ENCODE measurements around the gene FOXD4L1.
"Not testable (repeated sequence)": the region's sequence is repeated elsewhere in the genome, so short reads cannot be mapped to it uniquely, and the experiment has no call there.

FOXD4L1 gene

GRCh38 chr2:113527350-113528045, 29.0 kb downstream of the FOXD4L1 start:
- DNase-seq, result not testable (repeated sequence)

DNA sequence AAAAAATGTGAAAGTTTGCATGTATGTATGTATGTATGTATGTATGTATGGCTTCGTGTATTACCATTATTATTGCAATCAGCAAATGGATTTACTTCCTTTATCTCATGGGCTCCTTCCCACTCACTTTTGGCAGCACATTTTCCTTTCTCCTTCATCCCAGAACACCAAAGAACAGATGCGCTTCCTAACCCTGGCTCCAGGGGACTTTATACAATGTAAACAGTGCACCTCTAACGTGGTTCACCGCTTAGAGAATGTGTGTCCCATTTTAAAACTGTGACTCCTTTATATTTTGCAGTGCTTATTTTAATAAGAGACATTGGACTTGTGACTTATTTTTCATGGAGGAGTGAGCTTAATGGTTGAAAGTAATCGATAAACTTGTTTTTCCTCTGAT, 29.7 kb downstream of the FOXD4L1 start:
- DNase-seq, result not testable (repeated sequence)

GRCh38 chr2:113528904-113529303, 30.4 kb downstream of the FOXD4L1 start:
- DNase-seq, result not testable (repeated sequence)

- not testable (repeated sequence) for DNase-seq
Observed at GRCh38 chr2:113532991-113533390, 34.5 kb downstream of the FOXD4L1 start.

- not testable (repeated sequence) for DNase-seq
Observed at GRCh38 chr2:113536573-113536972, 38.1 kb downstream of the FOXD4L1 start.

DNA sequence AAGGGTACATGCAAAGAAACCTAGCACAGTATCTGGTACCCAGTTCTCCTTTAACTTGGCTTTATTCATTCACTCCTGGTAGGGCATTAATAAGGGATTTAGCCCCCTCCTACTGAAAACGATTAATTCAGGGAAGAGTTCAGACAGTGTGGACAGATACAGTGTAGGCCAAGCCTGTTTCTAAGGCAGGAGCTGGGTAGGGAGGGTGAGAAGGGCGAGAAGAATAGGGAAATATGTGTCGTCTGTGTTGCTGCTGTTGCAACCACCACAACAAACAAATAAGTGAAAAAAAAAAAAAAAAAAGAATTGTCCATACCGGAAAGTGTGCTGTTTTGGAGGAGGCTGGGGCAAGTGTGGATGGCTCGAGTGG, 42.4 kb downstream of the FOXD4L1 start:
- DNase-seq, result not testable (repeated sequence)

DNA sequence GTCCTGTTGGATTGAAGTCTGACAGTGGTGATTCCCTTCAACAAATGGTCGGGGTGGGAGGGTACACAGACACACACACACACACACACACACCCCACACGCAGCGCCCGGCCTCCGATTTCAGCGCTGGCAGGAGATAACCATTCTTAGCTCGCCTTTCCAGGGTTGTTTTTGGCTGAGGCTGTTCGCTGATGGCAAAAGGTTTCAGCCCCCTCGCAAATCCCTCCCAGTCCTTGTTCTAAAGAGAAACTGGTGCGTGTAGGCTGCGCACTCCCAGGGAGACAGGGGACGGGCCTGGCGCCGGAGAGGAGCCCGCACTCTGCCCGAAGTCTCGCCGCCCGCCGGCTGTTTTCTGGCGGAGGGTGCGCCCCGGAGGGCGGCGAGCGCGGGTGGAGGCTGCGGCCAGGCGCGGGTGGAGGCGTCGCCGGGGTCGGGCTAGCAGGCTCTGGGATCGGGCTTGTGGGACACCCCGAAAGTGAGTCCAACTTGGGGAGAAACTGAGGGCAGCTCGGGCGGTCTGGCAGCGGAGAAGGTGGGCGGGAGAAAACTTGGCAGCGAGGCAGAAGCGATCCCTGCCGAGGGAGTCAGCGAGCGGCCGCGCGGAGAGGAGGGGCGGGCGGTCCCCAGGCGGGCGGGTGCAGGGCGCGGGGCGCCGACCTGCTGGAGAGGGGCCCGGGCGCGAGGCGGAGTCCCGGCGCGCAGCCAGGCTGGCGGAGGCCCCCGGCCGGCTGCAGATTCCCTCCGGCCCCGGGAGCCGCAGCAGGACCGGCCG, 42.9 kb downstream of the FOXD4L1 start:
- DNase-seq, result peak; percentile 25

DNA sequence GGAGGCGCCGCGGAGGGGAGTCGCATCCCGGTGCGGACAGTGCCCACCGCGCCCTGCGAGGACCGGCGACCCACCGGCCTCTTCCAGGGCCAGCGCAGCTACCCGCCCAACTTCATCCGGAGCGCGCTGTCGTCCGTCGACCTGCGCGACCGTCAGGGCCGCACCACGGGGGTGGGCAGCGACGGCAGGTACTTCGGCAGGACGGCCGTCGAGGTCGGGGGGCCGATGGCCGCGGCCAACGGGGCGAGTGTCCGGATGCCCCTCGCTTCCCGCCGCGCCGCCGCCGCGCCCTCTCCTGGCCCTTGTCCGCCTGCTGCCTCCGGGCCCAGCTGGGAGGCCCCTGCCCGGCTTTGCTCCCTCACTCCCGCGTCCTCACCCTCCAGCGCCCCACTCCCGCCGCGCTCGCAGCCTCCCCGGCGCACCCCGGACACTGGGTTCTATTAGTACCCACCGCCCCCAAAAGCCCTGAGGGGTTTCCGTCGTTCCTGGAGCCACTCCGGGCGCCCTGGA, 43.6 kb downstream of the FOXD4L1 start:
- DNase-seq, result not testable (repeated sequence)

DNA sequence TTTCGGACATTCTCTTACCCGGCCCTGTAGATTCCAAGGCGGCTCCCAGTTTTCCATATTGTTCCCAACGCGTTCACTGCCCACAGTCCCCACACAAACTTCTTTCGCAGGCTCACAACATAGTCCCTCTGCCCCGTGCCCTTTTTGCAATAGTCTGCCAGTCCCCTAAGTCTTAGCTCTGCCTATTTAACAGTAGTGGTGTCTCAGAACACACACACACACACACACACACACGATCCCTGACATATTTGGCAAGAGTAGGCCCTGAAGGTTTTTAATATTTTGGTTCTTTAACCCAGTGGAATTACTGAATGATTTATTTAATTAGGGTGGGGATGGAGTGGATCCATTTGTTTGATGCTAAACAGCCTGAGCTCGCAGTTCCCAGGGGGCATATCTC, 44.1 kb downstream of the FOXD4L1 start:
- not testable (repeated sequence) for DNase-seq
